GM19025 (cell line): ENCODE measurements around the gene KCNJ12.

Source experiments
- ATAC-seq: cut with Tn5 transposase; IDR thresholded peaks from one replicate; pipeline ENCODE4 v1.9.1; 2021; ENCODE audit warnings: mild to moderate bottlenecking, low read depth, moderate library complexity; ENCODE audit not compliant: unreplicated experiment

Gene KCNJ12

DNA sequence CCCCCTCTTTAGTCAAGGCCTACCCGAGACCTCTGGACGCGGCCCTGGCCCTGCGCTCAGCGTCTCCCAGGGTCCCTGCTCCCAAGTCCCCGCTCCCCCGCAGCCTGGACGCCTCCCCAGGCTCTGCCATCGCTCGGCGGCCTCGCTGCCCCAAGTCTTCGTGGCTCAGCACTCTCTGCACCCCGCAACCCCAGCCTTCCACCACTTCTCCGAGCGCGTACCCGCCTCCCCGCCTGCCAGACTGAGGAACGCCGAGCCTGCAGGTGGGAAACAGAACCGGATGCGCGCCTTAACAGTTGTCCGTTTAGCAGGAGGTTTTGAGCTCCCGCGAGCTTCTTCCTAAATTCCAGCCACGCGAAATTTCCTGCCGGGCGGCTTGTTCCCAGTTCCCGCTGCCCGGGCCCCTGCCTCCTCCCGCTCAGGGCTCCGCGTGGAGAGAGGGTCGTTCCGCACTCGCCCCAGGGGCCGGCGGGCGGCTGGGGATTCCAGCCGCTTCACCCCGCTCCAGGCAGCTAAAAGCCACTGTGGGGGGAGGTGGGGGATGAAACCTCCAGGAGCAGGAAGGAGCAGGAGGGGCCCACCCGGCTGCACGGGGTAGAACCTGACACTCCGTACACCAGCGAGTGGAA lies 87.7 kb downstream of the KCNJ12 start:
- no peak for ATAC-seq

DNA sequence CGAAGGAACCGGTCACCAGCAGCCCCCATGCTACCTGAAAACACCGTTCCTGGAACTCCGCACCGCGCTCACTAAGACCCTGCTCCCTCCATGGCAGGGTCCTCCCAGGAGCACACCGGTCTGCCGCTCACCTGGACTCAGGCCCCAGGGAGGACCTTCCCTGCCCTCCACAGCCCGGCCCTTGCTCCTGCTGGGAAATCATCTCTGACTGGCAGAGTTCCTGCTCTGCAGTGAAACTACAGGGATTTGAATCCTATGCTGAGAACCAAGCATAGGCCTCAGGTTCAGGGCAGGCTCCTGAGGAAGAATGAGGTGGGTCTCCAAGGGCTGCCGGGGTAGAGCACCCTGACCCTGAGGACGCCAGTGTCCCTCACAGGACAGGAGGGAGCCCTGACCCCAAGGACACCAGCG lies 88.5 kb downstream of the KCNJ12 start:
- no peak for ATAC-seq

DNA sequence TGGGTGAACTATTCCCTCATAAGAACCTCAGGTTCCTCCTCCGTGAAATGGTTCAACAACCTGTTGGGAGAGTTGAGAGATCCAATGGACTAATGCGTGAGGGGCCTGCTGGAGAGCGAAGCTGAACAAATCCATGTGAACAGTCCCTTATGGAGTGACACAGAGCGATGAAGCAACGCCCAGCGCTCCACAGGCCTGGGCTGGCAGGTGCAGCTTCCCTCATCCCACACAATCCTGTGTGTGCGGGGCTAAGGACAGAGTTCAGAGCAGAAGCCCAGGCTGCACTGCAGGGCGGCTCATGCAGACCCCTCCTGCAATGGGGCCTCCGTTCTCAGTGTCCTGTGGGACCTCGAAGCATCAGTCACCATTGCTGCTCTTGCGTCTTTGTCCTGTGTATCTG lies 90.4 kb downstream of the KCNJ12 start:
- ATAC-seq: no peak

DNA sequence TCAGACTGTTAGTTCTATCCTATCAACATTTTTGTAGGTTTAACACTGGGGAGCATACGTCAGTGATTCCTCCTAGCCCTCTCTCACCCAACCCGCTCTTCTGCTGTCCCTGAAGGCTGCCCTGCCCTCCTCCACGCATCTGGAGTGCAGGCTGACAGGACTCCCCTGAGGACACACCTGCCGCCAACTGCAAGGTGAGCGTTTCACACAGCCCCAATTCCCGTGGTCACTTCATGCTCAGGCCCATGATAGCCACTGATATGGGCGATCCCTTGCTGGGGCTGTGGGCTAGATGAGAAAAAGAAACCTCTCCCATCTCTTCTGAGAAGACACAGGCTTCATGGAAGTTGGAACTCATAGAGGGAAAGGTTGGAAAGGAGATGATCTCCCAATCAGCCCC lies 91.0 kb downstream of the KCNJ12 start:
- ATAC-seq: no peak

DNA sequence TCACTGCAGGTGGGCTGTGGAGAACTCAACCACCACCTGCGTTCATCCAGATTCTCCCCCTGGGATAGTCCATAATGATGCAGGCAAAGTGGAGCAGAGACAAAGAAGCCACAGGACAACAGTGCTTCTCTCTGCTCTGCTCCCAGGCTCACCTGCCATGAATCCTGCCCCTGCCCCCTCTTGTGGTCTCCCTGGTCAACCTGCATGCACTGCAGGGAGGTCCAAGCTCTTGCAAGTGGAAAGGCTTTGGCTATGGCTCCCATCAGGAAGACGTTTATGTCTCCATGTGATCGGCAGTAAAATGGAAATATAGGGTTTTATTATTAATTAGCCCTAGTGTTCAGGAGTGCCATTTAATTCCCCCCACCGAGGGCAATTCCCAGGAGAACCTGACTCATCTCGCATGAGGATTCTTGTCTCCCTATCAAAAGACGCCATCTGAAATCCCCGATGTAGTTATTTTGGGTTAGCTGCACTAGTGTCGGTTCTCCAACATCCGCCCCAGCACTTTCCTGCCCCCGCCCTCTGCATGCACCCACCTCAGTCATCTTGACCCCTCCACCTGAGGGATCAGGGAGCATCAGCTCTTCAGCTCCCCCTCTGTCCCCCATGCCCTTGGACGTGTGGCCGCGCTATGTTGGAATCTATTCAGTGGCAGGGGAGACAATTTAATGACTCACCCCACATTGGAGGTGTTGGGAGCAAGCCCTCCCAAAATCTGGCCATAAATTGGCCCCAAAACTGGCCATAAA lies 91.8 kb downstream of the KCNJ12 start:
- no peak for ATAC-seq
